HG02852 (cell line): Measurements from ENCODE around the gene LILRA1.
"Not testable (repeated sequence)": the region's sequence is repeated elsewhere in the genome, so short reads cannot be mapped to it uniquely, and the experiment has no call there.

ENCODE experiments used
- ATAC-seq: cut with Tn5 transposase; IDR thresholded peaks from one replicate; pipeline ENCODE4 v1.9.1; 2021; ENCODE audit warnings: mild to moderate bottlenecking, moderate library complexity; ENCODE audit not compliant: unreplicated experiment

LILRA1 gene

GRCh38 chr19:54593445-54593844 is at the start of gene LILRA1:
TSS of gene LILRA1 (plus strand) at chr19:54593632. CDS start at chr19:54594245, 613 bp downstream.
- not testable (repeated sequence) for ATAC-seq

GRCh38 chr19:54548806-54549205 is 44.6 kb upstream of the LILRA1 start:
- ATAC-seq = no peak

- ATAC-seq = no peak
Observed at GRCh38 chr19:54549224-54549623, 44.2 kb upstream of the LILRA1 start.

- no peak for ATAC-seq
Observed at GRCh38 chr19:54551293-54551692, 42.1 kb upstream of the LILRA1 start.

- ATAC-seq = no peak
Observed at GRCh38 chr19:54551950-54552912, 41.2 kb upstream of the LILRA1 start.

GRCh38 chr19:54552913-54553310 is 40.5 kb upstream of the LILRA1 start:
- no peak for ATAC-seq

GRCh38 chr19:54554006-54554405 is 39.4 kb upstream of the LILRA1 start:
- ATAC-seq = no peak

- no peak for ATAC-seq
Observed at GRCh38 chr19:54554896-54555295, 38.5 kb upstream of the LILRA1 start.

GRCh38 chr19:54556194-54556593 is 37.2 kb upstream of the LILRA1 start:
- no peak for ATAC-seq

GRCh38 chr19:54558339-54558738 is 35.1 kb upstream of the LILRA1 start:
- ATAC-seq = no peak

- no peak for ATAC-seq
Observed at GRCh38 chr19:54560881-54561385, 32.5 kb upstream of the LILRA1 start.

GRCh38 chr19:54561840-54562239 is 31.6 kb upstream of the LILRA1 start:
- no peak for ATAC-seq

- not testable (repeated sequence) for ATAC-seq
Observed at GRCh38 chr19:54563206-54563605, 30.2 kb upstream of the LILRA1 start.

GRCh38 chr19:54570316-54570715 is 23.1 kb upstream of the LILRA1 start:
- no peak for ATAC-seq

GRCh38 chr19:54571715-54572615 is 21.5 kb upstream of the LILRA1 start:
- not testable (repeated sequence) for ATAC-seq

GRCh38 chr19:54572696-54573311 is 20.6 kb upstream of the LILRA1 start:
- no peak for ATAC-seq

GRCh38 chr19:54573330-54573872 is 20.0 kb upstream of the LILRA1 start, which contains the start of gene LILRA2:
TSS of gene LILRA2 (plus strand) at chr19:54573790. CDS start at chr19:54573879, 89 bp downstream.
- no peak for ATAC-seq

GRCh38 chr19:54574051-54574450 is 19.4 kb upstream of the LILRA1 start:
- no peak for ATAC-seq

GRCh38 chr19:54574527-54575056 is 18.8 kb upstream of the LILRA1 start:
- ATAC-seq = no peak

GRCh38 chr19:54575205-54575604 is 18.2 kb upstream of the LILRA1 start:
- not testable (repeated sequence) for ATAC-seq
